Stimulated activated CD4-positive, alpha-beta T cell treated with anti-CD3 and anti-CD28 coated beads, Interleukin-12 subunit alpha, Interleukin-12 subunit beta, amount 100 ng/mL, for 4 hours (primary cell): ENCODE data around the gene KLF2.
A peak's percentile ranks its signal among the peaks of the same experiment; 100 is the strongest.

Experiments
- DNase-seq: peaks from one replicate; pipeline ENCODE4 v3.0.0-alpha.2; 2020

KLF2 gene

DNA sequence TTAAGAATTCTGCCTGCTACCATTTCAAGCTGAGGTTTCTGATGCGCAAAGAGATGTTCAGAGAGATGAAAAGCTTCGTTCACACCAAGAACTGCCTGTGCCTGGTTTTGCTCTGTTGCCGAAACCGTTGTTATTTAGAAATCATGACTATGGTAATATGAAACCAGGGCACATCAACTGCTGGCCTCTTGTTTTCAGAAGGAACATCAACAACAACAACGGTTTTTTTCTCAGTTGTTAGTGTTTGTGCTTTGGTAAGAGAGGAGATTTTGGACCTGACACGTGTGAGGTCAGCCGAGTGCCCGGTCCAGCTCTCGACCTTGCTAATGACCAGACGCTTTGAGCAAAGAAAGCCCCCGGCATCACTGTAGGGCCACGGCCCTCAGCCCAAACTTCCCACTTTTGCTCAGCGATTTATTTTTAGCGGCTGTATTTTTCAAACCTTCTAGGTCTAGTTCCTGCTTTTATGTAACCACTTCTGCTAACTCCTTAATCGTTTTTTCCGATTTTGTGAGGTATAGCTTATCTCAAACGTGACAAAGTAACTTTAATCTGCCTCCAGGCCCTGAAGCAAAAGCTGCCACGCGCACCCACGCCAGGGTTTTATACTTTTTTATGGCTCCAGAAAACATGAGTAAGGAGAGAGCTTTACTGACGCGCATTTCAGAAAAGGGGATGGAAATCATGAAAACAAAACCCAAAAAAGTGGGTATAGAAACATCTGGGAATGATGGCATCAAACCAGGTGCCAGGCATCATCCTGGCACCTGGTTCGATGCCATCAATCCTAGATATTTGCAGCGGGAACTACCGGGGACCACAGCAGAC is 42.0 kb downstream of the KLF2 start:
- no peak for DNase-seq

DNA sequence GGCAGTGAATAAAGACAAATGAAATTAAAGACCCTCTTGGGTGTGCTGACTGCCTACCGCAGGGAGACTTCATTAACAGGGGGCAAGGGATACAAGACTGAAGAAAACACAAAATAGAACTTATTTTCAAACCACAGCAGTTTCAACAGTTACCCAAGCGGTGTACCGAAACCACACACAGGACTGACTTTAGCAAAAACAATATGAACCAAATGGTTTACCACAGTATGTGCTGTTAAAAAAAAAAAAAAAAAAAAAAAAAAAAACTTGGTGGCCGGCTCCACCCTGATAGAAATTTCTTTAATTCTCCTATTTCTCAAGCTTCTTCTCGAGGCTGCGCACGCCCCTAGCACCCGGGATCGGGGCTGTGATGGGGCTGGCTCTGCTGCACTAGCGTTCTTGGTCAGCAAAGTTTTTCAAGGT is 42.6 kb downstream of the KLF2 start:
- DNase-seq: no peak

DNA sequence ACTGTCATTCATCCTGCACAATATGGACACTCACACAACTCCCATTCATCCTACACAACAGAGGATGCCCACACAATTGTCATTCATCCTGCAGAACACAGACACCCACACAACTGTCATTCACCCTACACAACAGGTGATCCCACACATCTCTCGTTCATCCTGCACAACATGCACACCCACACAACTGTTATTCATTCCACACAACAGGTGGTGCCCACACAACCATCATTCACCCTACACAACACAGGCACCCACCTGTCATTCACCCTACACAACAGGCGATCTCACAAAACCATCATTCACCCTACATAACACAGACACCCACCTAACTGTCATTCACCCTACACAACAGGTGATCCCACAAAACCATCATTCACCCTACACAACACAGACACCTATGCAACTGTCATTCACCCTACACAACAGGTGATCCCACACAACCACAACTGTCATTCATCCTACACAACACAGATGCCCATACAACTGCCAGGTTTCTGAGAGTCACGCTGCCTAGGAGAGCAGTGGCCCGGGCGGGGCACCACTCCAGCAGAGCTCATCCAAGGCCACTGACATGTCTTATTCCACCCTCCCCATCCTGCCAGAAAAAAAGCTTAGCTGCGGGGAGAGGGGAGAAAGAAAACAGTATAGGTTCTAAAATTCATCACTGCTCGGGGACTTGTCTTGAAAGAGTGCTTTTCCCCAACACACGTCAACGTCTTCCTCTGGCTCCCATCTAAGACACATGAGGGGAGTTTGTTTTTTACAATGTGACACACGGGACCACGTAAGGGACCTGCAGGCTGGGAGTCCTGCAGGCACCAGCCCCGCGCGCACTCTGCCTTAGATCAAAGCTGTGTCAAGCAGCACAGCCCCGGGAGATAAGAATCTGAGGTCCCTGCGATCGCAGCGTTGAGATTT is 44.0 kb downstream of the KLF2 start:
- DNase-seq: no peak

DNA sequence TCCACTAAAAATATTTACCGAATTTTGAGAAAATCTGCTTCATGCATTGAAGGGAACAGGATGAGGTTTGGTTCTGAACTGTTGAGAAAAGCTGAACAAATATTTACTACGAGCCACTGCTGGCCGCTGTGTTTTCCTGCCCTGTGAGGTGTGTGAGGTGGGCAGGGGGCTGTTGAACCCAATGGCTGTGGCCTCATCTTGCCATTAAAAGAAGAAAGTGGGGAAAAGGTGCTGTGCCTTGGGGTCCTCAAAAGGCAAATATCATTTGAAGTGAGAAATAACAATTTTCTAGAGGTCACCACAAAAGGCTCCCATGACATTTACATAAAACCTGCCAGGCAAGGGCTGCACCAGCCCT is 44.7 kb downstream of the KLF2 start:
- DNase-seq: no peak

DNA sequence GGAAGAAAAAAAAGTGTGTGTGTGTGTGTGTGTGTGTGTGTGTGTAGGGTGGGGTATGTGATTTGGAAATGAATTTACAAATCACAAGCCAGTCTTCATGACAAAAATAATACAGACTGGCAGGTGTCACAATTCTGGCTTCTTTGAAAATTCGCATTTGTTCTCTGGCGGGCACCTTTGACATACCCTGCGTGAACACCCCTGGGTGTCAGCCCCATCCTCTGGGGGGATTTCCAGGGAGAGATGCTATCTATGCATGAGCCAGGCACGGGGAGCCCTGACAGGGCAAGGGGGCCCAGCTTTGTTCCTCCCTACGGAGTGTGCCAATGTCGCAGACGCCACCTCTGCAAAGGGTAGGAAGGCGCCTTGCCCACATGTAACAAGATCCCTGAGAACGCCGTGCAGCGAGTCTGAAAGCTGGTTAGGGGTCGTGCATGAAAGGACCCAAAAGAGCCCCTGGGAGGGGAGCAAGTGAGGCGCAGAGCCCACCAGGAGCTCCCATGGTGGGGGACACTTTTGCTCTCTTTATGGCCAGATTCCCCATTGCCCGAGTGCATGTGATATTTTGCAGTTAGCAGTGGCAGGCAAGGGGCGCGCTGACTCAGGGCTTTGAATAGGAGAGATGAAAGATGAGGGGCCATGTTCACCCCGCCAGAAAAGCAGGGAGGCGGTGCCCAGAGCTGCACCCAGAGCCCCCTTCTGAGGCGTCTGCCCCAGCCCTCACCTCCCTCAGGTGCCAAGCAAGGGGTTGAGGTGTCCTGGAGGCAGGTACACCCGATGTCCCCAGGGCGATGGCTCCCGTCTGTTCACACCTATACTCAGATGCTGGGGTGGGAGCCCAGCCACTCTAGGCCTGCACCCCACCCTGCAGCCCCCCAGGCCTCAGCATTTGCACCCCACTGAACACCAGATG is 45.3 kb downstream of the KLF2 start:
- no peak for DNase-seq

DNA sequence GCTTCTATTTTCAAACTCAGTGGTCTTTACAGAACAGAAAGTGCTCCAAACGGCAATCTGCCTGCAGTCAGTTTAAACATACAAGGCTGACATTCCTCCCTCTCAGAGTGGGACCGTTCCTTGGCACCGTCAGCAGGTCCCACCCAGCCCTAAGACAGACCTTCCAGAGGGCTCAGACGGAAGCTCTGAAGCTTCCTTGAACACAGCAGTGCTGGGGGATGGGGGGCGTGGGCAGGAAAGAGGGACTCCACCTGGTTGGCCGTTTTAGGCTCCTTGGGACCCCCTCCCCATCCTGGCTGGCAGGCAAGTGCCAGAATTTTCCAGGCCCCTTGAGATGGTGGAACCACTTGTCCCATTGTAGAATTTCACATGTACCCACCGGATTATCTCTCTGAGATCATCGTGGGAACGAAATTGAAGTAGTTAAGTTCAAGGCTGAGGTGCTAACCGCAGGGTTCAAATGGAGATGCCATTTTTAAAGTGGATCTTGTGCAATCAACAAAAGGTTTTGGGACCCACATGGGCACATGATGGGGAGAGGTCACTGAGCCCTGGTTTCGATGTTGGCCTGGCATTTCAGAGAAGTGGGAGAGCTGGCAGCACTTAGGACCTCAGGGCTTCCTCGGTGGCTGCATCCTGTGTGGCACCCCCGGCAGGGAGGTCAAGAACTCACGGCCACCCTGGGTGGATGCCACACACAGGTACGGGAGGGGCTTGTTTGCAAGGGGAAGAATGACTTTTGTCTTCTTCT is 46.2 kb downstream of the KLF2 start:
- no peak for DNase-seq

DNA sequence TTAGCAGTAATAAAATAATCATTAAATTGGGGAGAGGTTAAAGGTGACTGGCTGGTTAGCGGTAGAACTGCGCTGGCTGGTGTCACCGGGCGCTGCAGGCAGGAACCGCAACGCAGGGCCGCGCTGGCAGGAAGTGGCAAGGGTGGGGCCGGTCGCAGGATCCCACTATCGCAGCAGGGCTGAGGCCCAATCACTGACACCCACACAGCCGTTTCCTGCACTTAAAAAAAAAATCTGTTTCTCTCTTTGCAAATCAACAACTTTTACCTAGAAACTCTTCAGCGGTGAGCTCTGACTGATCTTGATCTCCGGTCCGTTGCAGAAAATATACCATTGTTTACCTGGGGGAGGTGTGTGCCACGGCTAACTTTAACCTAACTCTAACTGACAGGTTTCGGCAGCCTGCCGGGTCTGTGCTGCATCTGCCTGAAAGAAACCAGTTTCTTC is 46.9 kb downstream of the KLF2 start:
- peak; percentile 67 for DNase-seq

DNA sequence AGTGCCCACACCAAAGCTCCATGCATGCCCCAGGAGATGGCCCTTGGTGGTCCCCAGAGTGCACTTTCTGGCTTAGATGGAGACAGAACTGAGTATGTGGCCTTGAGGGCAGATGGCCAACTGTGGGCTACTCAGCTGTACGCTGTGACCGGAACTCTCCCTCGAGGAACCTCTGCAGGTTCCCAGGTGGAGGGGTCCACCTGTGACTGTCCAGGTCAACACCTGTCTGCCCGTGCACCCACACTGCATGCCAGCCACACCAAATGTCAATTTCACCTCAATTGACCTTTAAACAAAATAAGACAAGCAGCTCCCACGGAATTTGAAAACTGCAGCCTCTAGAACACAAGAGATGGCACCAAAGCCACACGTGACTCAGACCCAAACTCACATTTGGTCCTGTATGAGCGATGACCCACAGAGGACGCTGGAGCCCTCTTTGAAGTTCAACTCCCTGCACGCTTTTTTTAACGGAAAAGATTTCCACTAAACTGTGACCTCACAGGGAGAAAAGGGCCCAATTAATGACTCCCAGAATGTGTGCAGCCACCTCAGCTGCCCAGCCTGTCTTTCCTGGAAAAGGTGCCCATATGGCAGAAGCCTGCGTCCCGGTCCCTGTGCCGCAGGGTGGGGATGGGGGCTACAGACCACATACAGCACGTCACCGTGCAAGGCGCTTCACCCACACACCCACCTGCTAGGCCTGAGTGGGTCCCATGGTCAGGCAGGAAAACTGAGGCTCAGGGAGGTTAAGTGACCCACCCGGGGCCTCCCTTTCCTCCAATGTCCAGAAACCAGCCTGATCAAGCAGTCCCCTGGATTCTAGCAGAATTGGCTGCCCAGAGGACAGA is 47.7 kb downstream of the KLF2 start:
- DNase-seq: no peak

DNA sequence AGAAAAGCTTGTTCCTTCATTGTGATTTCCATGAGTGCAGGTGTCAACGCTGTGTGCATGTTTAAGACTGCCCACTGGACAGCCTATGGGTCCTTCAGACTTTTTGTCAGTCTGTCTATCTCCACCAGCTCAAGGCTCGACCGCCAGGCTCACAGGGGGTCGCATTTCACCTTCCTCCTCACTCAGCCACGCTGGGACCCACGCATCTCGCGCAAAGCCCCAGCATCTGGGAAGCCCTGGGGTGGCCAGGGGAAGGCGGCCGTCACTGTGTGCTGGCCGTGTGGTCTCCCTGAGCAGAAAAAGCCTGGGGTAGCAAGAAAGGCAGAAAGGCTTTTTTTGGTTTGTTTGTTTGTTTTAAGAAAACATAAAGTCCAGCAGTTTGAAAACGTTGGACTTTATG is 48.5 kb downstream of the KLF2 start:
- no peak for DNase-seq

DNA sequence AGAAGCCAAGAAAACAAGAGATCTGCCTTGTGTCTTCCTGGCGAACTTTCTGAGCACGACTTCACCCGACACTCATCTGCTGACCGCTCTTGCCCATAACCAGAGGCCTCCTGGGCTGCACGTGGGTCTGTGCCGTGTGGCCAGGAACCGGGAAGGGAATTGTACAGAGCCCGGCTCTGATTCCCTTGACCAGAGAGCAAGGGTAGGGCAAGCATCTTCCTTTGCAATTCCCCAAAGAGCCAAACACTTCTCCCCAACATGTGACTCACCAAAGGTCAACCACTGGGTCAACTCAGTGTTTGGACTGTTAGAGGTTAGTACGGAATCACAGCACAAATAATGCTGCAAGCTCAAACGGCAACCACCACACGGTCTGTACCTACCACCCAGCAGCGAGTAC is 48.9 kb downstream of the KLF2 start:
- no peak for DNase-seq

DNA sequence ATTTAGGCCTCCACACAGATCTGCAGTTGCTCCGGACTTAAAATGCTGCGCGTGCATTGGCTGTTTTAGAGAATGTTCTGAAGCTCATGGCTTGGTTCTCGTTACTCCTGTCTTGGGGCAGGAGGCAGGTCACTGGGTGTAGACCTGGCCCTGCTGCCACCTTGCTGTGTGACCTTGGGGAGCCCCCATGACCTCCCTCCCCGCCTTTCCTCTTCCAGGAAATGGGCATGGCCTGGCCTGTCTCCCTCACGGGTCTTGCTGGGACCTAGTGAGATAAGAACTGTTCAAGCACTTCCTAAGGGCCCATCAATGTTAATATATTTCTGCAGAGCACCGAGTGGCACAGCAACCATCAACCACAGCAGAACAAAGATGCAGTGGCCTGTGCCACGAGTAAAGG is 49.4 kb downstream of the KLF2 start:
- DNase-seq: no peak

DNA sequence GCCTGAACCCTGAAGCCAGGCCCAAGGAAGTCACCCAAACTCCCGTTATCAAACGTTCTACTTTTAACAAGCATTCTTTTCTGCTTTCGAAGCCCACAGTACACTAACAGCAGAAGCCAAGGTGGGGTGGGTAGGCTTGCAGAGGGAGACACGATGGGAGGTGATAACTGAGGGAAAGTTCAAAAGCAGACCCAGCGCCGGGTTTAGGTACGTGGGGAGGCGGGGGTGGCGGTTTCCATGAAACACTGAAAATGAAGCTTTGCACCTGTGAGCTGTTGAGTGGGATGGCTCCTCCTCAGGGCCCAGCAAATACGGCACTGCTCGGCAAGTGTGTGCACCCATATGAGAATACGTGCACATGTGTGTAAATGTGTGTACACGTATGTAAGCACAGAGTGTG is 49.8 kb downstream of the KLF2 start:
- DNase-seq: peak; percentile 46

DNA sequence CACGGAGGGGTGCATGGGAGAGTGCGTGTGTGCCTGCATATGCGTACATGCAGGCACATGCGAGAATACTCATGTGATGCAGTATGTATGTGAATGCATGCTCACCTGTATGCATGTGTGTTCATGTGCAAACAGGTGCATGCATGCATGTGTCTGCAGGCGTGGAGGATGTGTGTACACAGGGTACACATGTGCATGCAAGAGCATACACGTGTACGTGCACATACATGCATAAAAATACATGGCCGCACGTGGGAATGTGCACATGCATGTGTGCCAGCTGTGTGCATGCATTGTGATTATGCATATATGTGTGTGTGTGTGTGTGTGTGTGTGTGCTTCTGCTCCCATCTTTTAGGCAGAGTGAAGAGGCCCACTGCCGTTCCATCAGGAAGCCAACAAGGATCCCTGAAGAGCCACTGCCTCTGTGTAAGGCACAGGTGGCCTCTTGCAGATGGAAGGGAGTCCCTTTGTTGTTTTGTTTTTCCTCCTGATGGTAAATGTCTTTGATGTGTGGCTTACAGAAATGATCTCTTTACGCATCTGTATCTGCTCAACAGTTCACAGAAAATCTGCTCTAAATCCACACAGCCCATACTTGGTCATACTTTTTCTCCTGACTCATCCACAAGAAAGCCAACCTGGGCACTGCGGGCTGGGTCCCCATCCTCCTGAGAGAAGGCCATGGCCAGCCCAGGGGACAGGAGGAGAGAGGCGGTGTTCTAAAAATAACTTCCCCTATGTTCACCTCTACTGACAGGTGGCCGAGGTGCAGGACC is 50.7 kb downstream of the KLF2 start:
- DNase-seq: no peak

DNA sequence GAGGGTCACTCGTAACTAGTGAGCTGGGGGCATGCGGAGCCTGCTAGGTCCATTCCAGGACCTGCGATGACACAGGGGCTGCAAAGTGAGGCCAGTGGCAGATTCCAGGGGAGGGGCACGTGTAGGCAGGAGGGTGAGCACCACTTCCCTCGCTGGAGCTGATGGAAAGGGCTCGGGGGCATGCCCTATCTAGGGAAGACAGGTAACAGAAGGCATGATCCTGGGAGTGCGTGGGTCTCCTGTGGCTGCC is 51.2 kb downstream of the KLF2 start:
- no peak for DNase-seq

DNA sequence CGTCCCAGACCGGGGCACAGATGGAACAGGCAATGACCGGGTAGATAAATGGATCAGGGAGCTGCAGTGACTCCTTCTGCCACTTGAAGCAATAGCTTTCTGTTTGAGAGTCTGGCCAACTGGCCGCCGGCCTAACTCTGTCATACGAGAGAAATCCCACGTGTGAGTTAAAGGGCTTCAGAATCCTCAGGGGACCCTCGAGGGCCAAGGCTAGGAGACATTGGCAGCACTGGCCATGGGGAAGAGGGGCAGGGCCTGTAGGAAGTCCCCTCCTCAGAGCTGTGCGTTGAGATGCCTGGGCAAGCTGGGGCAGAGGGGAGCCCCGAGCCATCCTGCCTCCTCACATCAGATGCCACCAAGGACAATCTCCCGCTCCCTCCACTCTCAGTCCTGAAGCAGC is 51.6 kb downstream of the KLF2 start:
- DNase-seq: no peak

DNA sequence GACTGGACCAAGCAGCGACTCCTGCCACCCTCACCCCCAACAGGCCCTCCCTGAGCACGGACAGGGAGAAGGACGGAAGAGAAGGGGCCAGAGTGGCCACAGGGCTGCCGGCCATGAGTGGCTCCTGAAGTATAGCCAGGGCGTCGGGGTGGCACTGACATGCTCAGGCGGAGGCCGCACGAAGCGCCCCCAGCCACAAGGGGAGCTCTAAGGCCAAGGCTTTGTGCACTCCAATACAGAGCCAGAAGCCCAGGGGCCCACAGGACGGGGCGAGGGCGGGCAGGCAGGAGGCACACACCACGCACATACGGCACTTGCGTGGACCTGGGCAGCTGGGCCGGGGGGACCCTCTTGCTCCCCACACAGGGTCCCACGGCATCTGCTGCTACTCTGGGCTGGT is 52.0 kb downstream of the KLF2 start:
- DNase-seq: peak; percentile 41

DNA sequence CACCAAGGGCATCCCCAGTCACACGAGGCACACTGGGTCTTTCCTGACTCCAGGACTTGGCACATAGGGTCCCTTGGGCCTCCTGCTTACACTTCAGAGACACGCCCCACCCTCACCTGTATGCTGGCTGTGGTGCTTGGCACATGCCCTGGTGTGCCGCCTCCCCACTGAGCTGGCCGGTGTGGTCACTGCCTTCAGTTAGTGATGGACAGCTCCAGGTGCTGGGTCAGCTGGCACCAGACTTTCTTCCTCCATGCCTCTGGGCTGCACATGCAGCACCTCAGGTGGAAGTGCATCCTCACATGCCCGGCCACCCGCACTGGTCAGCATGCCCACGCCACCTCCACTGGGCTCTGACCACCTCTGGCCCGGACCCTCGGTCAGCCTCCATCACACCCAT is 52.9 kb downstream of the KLF2 start:
- no peak for DNase-seq
